H1 (cell line): ENCODE measurements around the gene CCSAP.

ENCODE experiments used
- CBX5 ChIP-seq: fragments of 300-800, 300-1000 bp; sonication (generic); IDR thresholded peaks from 2 replicates; pipeline ENCODE4 v1.7.1; 2016; ENCODE audit warnings: antibody characterized with exemption, low read length, low read depth
- CEBPB ChIP-seq: IDR thresholded peaks from 2 replicates; pipeline ENCODE4 v1.6.1; 2012; ENCODE audit warnings: low read depth, low read length
- CTCF ChIP-seq, 3 experiments: IDR thresholded peaks; 1 replicate in 2 of 3; 2 replicates in 1 of 3; pipeline versions ENCODE4 v1.5.1 to v1.6.1; 2011; ENCODE audit warnings: low read length in 3 of 3, mild to moderate bottlenecking in 3 of 3, inconsistent platforms in 2 of 3, low read depth in 1 of 3, moderate library complexity in 1 of 3; ENCODE audit not compliant: insufficient read depth in 1 of 3; ENCODE audit errors: control extremely low read depth in 1 of 3
- EZH2 ChIP-seq: fragments of 200-600 bp; sonication (generic); IDR thresholded peaks from 2 replicates; pipeline ENCODE4 v1.7.1; 2012; ENCODE audit warnings: low read depth, mild to moderate bottlenecking, moderate library complexity, low read length, inconsistent platforms; ENCODE audit not compliant: severe bottlenecking
- HDAC6 ChIP-seq: IDR thresholded peaks from one replicate; pipeline ENCODE4 v1.7.1; 2012; ENCODE audit warnings: low read depth, mild to moderate bottlenecking, inconsistent platforms, low read length, moderate library complexity
- JUN ChIP-seq: IDR thresholded peaks from 2 replicates; pipeline ENCODE4 v1.6.1; 2011; ENCODE audit warnings: low read depth, mild to moderate bottlenecking, improper control_type of control experiment, low read length
- POLR2A ChIP-seq, 2 experiments: IDR thresholded peaks; 1 replicate in 1 of 2; 2 replicates in 1 of 2; pipeline ENCODE4 v1.6.1; 2011; ENCODE audit warnings: low read depth in 2 of 2, low read length in 2 of 2, mild to moderate bottlenecking in 2 of 2; ENCODE audit errors: control extremely low read depth in 1 of 2
- SAP30 ChIP-seq: fragments of 300-600 bp; sonication (generic); IDR thresholded peaks from 2 replicates; pipeline ENCODE4 v1.7.1; 2012; ENCODE audit warnings: low read length, moderate library complexity, mild to moderate bottlenecking, inconsistent platforms; ENCODE audit not compliant: insufficient read depth, insufficient replicate concordance
- SRF ChIP-seq: IDR thresholded peaks from 2 replicates; pipeline ENCODE4 v1.6.1; 2011; ENCODE audit warnings: mild to moderate bottlenecking, low read depth, low read length, moderate library complexity
- TF ChIP-seq, protein P1 (sequence below): IDR thresholded peaks from 2 replicates; pipeline ENCODE4 v1.6.1; 2012; ENCODE audit warnings: inconsistent platforms

GRCh38 chr1:229325853-229326487 is 16.9 kb downstream of the CCSAP start:
- TF ChIP-seq SAP30, result no peak
- no peak for TF ChIP-seq POLR2A (IDR thresholded peaks at IDR 0.05; ENCODE audit: control extremely low read depth in 1 of 2, low read depth in 2 of 2, low read length in 2 of 2)
- TF ChIP-seq CTCF (IDR thresholded peaks at IDR 0.05; ENCODE audit: control extremely low read depth in 1 of 3, insufficient read depth in 1 of 3, low read depth in 1 of 3, low read length in 3 of 3), result no peak
- no peak for TF ChIP-seq SRF
- no peak for TF ChIP-seq CEBPB
- no peak for TF ChIP-seq HDAC6
- TF ChIP-seq, protein P1, sequence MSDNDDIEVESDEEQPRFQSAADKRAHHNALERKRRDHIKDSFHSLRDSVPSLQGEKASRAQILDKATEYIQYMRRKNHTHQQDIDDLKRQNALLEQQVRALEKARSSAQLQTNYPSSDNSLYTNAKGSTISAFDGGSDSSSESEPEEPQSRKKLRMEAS, result no peak
- TF ChIP-seq JUN, result no peak
- TF ChIP-seq CBX5, result no peak
- no peak for TF ChIP-seq EZH2
